ENCODE results near the gene UBN2. TPM values are rescaled to one million over a fixed set of nuclear protein-coding genes. Genes with fewer than 3 reads are reported as not detected.

Gene UBN2
- total RNA-seq, 2 donors from 2014 or later, result 13.9 to 25.2 TPM

DNA sequence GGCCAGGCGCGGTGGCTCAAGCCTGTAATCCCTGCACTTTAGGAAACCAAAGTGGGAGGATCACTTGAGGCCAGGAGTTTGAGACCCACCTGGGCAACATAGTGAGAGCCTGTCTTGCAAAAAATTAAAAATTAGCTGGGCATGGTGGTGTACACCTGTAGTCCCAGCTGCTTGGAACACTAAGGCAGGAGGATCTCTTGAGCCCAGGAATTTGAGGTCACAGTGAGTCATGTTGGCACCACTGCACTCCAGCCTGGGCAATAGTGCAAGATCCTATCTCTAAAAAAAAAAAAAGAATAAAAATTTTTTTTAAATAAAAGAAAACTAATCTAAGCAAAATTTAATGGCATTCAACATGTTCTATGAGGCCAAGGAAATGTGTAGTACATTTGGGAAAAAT lies 44.9 kb upstream of the UBN2 start:
- H3K9me3 ChIP-seq, result no peaks in the 10 kb centered on the region
- H3K4me3 ChIP-seq, result no peak overlapping the region
- H3K27me3 ChIP-seq (replicated peaks; ENCODE audit: insufficient read depth), result no peaks in the 10 kb centered on the region
- no peaks in the 10 kb centered on the region for H3K4me1 ChIP-seq (replicated peaks)
- no peaks in the 10 kb centered on the region for H3K36me3 ChIP-seq
- WGBS, result 98% methylated on average over 2 of the region's 2 CpGs
- H3K27ac ChIP-seq, result no peak overlapping the region
- DNase-seq (ENCODE audit: low spot score), result no peak
- intact Hi-C loops (cut with DNase I), result no loop called here
- TF ChIP-seq POLR2A (IDR thresholded peaks at IDR 0.05), result no peak
- TF ChIP-seq POLR2AphosphoS5 (IDR thresholded peaks at IDR 0.05), result no peak
- TF ChIP-seq, protein P1, sequence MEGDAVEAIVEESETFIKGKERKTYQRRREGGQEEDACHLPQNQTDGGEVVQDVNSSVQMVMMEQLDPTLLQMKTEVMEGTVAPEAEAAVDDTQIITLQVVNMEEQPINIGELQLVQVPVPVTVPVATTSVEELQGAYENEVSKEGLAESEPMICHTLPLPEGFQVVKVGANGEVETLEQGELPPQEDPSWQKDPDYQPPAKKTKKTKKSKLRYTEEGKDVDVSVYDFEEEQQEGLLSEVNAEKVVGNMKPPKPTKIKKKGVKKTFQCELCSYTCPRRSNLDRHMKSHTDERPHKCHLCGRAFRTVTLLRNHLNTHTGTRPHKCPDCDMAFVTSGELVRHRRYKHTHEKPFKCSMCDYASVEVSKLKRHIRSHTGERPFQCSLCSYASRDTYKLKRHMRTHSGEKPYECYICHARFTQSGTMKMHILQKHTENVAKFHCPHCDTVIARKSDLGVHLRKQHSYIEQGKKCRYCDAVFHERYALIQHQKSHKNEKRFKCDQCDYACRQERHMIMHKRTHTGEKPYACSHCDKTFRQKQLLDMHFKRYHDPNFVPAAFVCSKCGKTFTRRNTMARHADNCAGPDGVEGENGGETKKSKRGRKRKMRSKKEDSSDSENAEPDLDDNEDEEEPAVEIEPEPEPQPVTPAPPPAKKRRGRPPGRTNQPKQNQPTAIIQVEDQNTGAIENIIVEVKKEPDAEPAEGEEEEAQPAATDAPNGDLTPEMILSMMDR (IDR thresholded peaks at IDR 0.05), result no peak

DNA sequence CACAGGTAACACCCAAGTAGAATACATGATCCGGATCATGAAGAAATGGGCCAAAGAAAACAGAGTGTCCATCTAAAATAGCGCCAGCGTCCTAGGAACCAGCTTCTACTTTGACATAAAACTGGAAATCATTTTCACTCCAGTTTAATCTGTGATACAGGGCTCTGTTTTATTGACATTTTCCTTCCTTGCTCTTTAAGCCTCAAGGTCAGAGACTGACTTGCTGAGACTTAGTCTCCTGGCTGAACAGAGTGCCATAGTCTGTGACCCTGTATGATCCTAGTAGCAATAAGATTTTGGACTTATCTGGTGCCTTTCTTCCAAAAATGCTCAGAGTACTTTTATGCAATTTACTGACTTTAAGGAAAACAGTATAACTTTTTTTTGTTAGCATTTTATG lies 41.7 kb upstream of the UBN2 start:
- Histone ChIP-seq H3K4me1 (replicated peaks) (no peaks in the 10 kb centered on the region), H3K27me3 (replicated peaks; ENCODE audit: insufficient read depth) (no peaks in the 10 kb centered on the region), H3K4me3 (no peak overlapping the region), H3K9me3 (no peaks in the 10 kb centered on the region), H3K27ac (no peak overlapping the region), H3K36me3 (no peaks in the 10 kb centered on the region)
- intact Hi-C loops (cut with DNase I), result no loop called here
- TF ChIP-seq POLR2A (IDR thresholded peaks at IDR 0.05), result no peak
- TF ChIP-seq, protein P1 (IDR thresholded peaks at IDR 0.05), result no peak
- TF ChIP-seq POLR2AphosphoS5 (IDR thresholded peaks at IDR 0.05), result no peak
- 97% methylated on average over 3 of the region's 3 CpGs for WGBS
- DNase-seq (ENCODE audit: low spot score), result no peak

DNA sequence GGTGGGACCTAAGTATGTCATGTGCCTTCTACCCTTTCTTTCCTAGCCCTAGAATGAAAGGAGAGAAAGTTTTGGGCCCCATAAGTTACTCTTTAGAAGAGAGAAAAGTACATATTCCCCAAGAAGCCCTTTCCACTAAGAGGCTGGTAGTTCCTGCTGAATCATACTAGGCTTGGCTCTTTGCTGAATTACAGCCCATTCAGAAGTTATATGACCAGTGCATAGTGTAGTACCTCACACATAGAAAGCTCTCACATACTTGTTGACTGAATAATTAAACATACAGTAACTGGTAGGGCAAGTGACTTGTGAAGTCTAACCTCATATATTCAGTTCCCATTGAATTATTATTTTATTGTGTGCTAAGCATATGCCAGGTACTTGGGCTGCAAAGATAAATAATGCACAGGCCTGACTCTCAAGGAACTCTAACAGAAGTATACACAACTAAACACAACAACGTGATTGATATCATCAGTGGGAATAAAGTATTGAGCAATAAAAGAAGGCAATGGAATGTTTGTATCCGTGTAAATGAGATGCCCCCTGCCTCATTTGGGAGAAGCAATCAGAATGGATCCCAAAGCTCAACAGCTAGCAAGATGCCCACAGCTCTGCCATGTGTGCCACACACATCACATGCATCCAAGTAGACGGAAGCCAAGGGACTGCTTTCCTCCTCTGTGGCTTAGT lies 38.9 kb upstream of the UBN2 start:
- Histone ChIP-seq H3K36me3 (no peaks in the 10 kb centered on the region), H3K27ac (no peak overlapping the region), H3K4me3 (no peak overlapping the region), H3K9me3 (no peaks in the 10 kb centered on the region), H3K4me1 (replicated peaks) (no peaks in the 10 kb centered on the region), H3K27me3 (replicated peaks; ENCODE audit: insufficient read depth) (no peaks in the 10 kb centered on the region)
- intact Hi-C loops (cut with DNase I), result no loop called here
- WGBS, result 86% methylated on average over 3 of the region's 3 CpGs
- DNase-seq (ENCODE audit: low spot score), result no peak
- TF ChIP-seq, protein P1 (IDR thresholded peaks at IDR 0.05), result no peak
- TF ChIP-seq POLR2A (IDR thresholded peaks at IDR 0.05), result no peak
- no peak for TF ChIP-seq POLR2AphosphoS5 (IDR thresholded peaks at IDR 0.05)

DNA sequence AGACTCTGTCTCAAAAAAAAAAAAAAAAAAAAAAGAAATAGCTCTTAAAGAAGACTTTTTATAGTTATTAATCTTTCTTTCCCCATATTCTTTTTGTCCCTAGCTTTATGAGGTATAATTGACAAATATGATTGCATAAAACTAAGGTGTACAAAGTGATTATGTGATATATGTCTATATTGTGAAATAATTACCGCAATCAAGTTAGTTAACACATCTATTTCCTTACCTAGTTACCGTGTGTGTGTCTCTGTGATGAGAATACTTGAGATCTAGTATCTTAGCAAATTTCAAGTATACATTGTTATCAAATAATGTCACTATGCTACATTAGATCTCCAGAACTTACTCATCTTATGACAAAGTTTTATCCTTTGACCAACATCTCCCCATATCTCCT lies 30.7 kb upstream of the UBN2 start:
- no peaks in the 10 kb centered on the region for H3K4me1 ChIP-seq (replicated peaks)
- no peaks in the 10 kb centered on the region for H3K9me3 ChIP-seq
- H3K27me3 ChIP-seq (replicated peaks; ENCODE audit: insufficient read depth), result no peaks in the 10 kb centered on the region
- no peak overlapping the region for H3K4me3 ChIP-seq
- DNase-seq (ENCODE audit: low spot score), result no peak
- 92% methylated on average over 2 of the region's 2 CpGs for WGBS
- H3K36me3 ChIP-seq, result no peaks in the 10 kb centered on the region
- no peak overlapping the region for H3K27ac ChIP-seq
- intact Hi-C loops (cut with DNase I), result no loop called here
- TF ChIP-seq POLR2AphosphoS5 (IDR thresholded peaks at IDR 0.05) (no peak), POLR2A (IDR thresholded peaks at IDR 0.05) (no peak)
- TF ChIP-seq, protein P1 (IDR thresholded peaks at IDR 0.05), result no peak

DNA sequence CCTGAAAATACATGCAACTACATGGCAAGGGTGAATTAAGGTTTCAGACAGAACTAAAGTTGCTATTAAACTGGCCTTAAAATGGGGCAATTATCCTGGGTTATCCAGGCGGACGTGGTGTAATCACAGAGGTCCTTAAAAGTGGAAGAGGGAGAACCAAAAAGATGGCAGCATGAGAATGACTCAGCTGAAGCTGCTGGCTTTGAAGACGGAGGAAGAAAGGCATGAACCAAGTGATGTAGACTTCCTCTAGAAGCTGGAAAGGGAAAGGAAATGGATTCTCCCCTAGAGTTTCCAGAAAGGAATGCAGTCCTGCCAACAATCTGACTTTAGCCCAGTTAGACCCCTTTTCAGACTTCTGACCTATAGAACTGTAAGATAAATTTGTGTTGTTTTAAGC lies 27.0 kb upstream of the UBN2 start:
- no peaks in the 10 kb centered on the region for H3K27me3 ChIP-seq (replicated peaks; ENCODE audit: insufficient read depth)
- WGBS, result 78% methylated on average over 3 of the region's 3 CpGs
- intact Hi-C loops (cut with DNase I), result no loop called here

More for the DNA sequence above, 27.0 kb upstream of the UBN2 start:
- Histone ChIP-seq H3K9me3 (no peaks in the 10 kb centered on the region), H3K36me3 (no peaks in the 10 kb centered on the region), H3K4me3 (no peak overlapping the region), H3K27ac (no peak overlapping the region), H3K4me1 (replicated peaks) (no peaks in the 10 kb centered on the region)
- DNase-seq (ENCODE audit: low spot score), result no peak
- no peak for TF ChIP-seq POLR2A (IDR thresholded peaks at IDR 0.05)
- TF ChIP-seq, protein P1 (IDR thresholded peaks at IDR 0.05), result no peak
- no peak for TF ChIP-seq POLR2AphosphoS5 (IDR thresholded peaks at IDR 0.05)

Data from prostate gland (tissue), 2 donors.